ENCODE measurements around the gene MAP3K1.

DNA sequence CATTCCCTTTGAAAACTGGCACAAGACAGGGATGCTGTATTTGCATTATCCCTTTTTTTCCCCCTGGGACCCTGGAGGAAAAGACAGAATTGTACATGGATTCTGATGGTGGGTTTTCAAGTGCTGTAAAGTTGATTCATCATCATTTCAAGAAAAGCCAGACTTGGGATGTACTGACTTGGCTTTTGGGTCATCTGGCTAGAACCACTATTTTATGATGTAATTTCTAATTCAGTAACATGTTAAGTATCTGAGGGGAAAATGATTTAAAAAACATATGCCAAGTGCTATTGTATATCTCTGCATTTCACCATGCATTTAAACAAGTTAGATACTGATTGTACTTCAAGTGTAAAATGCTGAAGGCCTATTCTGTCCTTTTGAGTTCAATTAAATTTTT, 15.2 kb upstream of the MAP3K1 start:
- TF ChIP-seq, protein P1, sequence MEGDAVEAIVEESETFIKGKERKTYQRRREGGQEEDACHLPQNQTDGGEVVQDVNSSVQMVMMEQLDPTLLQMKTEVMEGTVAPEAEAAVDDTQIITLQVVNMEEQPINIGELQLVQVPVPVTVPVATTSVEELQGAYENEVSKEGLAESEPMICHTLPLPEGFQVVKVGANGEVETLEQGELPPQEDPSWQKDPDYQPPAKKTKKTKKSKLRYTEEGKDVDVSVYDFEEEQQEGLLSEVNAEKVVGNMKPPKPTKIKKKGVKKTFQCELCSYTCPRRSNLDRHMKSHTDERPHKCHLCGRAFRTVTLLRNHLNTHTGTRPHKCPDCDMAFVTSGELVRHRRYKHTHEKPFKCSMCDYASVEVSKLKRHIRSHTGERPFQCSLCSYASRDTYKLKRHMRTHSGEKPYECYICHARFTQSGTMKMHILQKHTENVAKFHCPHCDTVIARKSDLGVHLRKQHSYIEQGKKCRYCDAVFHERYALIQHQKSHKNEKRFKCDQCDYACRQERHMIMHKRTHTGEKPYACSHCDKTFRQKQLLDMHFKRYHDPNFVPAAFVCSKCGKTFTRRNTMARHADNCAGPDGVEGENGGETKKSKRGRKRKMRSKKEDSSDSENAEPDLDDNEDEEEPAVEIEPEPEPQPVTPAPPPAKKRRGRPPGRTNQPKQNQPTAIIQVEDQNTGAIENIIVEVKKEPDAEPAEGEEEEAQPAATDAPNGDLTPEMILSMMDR (IDR thresholded peaks at IDR 0.05), result no peak
- TF ChIP-seq POLR2A (IDR thresholded peaks at IDR 0.05), result no peak
